Measurements from ENCODE around the gene HOATZ.

The HOATZ gene

DNA sequence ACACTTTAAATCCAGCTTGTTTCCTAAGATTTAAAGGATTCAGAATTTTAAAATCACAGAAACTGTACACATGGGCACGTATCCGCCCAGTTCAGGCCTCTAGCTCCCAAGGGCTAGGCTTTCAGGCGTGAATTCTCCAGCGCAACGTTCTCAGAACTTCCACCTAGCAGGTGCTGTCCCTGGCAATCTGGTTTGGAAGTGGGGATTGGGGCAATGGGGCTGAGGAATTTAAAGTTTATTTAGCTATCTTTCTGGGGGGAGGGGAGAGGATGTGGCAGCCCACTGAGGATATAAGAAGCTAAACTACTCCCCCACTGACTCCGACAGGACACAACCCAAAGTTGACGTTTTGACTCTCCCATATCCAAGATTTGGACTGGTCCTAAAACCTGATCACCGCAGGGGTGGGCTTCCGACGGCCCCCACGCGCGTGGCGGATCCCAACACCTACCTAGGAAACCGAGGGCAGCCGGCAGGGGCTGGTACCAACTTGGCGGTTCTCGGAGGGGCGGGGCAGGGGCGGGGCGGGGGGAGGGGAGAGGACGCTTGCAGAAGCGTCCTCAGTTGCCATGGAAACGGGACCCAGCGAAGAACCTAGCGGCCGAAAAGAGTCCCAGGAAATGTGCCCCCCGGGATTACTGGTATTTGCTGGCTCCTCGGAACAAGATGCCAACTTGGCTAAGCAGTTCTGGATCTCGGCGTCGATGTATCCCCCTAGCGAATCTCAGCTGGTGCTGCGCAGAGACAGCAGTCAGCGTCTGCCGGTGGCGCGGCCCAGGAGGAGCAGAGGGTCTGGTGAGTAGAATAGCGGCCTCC is at the start of gene HOATZ:
HOATZ (plus strand) TSS at position 563 of the 816 bp plus-strand sequence; CDS start at position 570, 7 bp downstream.
- no peaks in the 10 kb centered on the region for H3K9me3 ChIP-seq (ENCODE audit: insufficient read depth, low read length)
- H2AFZ ChIP-seq (ENCODE audit: low read depth, low read length, severe bottlenecking) = no peak within 1 kb of the TSS
- no peaks in the 10 kb centered on the region for H3K27me3 ChIP-seq (ENCODE audit: low read length)
- no peaks in the 10 kb centered on the region for H3K79me2 ChIP-seq (ENCODE audit: insufficient read depth, low read length)
- no peak within 1 kb of the TSS for H3K27ac ChIP-seq (ENCODE audit: low read depth, low read length)
- no peak within 1 kb of the TSS for H3K4me3 ChIP-seq (ENCODE audit: insufficient read depth, low read length, poor library complexity, severe bottlenecking)
- H4K20me1 ChIP-seq (ENCODE audit: low read depth, low read length) = no peaks in the 10 kb centered on the region
- H3K4me2 ChIP-seq (ENCODE audit: low read depth, low read length, poor library complexity, severe bottlenecking) = no peak within 1 kb of the TSS
- H3K9ac ChIP-seq (ENCODE audit: low read length) = no peak within 1 kb of the TSS
- H3F3A ChIP-seq (ENCODE audit: insufficient read depth) = no peaks in the 10 kb centered on the region
- TF ChIP-seq, protein P1, sequence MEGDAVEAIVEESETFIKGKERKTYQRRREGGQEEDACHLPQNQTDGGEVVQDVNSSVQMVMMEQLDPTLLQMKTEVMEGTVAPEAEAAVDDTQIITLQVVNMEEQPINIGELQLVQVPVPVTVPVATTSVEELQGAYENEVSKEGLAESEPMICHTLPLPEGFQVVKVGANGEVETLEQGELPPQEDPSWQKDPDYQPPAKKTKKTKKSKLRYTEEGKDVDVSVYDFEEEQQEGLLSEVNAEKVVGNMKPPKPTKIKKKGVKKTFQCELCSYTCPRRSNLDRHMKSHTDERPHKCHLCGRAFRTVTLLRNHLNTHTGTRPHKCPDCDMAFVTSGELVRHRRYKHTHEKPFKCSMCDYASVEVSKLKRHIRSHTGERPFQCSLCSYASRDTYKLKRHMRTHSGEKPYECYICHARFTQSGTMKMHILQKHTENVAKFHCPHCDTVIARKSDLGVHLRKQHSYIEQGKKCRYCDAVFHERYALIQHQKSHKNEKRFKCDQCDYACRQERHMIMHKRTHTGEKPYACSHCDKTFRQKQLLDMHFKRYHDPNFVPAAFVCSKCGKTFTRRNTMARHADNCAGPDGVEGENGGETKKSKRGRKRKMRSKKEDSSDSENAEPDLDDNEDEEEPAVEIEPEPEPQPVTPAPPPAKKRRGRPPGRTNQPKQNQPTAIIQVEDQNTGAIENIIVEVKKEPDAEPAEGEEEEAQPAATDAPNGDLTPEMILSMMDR (IDR thresholded peaks at IDR 0.05; ENCODE audit: insufficient read depth, low read length, poor library complexity, severe bottlenecking) = no peak
- TF ChIP-seq EZH2phosphoT487 (conservative IDR thresholded peaks at IDR 0.05; ENCODE audit: low read length) = no peak
- H3K9me2 ChIP-seq (replicated peaks; ENCODE audit: insufficient read depth, low read length) = no peaks in the 10 kb centered on the region
- H3K36me3 ChIP-seq (ENCODE audit: low read length) = no peaks in the 10 kb centered on the region

DNA sequence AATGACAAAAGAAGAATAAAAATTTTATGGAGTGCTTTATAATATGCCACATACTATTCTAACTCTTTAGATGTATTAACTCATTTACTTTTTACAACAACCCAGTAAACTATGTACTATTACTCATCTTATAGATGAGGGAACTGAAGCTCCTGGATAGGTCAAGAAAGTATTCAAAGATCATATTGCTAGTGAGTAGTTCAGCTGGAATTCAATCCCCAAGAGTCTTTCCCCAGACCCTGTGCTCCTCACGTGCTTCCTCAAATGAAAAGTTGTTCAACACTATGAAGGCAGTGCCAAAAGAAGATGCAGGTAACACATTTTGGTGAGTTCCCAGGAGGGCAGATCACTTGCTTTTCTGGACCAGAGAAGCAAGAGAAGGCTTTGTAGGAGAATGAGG is 49.2 kb upstream of the HOATZ start:
- H3K4me3 ChIP-seq (ENCODE audit: insufficient read depth, low read length, poor library complexity, severe bottlenecking) = no peak overlapping the region
- H3K36me3 ChIP-seq (ENCODE audit: low read length) = no peaks in the 10 kb centered on the region
- no peaks in the 10 kb centered on the region for H3K9me2 ChIP-seq (replicated peaks; ENCODE audit: insufficient read depth, low read length)
- TF ChIP-seq, protein P1 (IDR thresholded peaks at IDR 0.05; ENCODE audit: insufficient read depth, low read length, poor library complexity, severe bottlenecking) = no peak
- TF ChIP-seq EZH2phosphoT487 (conservative IDR thresholded peaks at IDR 0.05; ENCODE audit: low read length) = no peak
- H3K4me2 ChIP-seq (ENCODE audit: low read depth, low read length, poor library complexity, severe bottlenecking) = no peak overlapping the region
- H3K9ac ChIP-seq (ENCODE audit: low read length) = no peak overlapping the region
- H3K9me3 ChIP-seq (ENCODE audit: insufficient read depth, low read length) = no peaks in the 10 kb centered on the region
- H2AFZ ChIP-seq (ENCODE audit: low read depth, low read length, severe bottlenecking) = no peak overlapping the region
- no peaks in the 10 kb centered on the region for H3K79me2 ChIP-seq (ENCODE audit: insufficient read depth, low read length)
- H3K27me3 ChIP-seq (ENCODE audit: low read length) = no peaks in the 10 kb centered on the region
- H4K20me1 ChIP-seq (ENCODE audit: low read depth, low read length) = no peaks in the 10 kb centered on the region
- H3K27ac ChIP-seq (ENCODE audit: low read depth, low read length) = no peak overlapping the region
- H3F3A ChIP-seq (ENCODE audit: insufficient read depth) = no peaks in the 10 kb centered on the region

DNA sequence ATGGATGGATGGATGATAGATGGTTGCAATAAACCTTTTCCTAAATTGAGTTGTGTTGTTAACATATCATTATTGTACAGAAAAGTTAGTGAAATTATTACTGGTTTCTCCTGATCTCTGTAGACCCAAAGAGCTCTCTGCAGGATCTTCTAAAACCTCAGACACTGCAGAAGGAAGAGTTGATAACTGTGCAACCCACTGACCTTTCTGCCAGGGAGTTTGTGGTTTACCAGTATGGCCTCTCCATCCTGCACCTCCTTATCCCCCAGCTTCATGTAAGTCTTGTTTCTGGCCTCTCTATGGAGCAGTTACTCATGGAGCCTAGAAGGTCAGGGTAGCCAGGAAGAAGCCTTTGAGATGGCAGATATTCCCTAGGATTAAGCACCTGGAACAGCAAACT is 48.0 kb upstream of the HOATZ start:
- H3K79me2 ChIP-seq (ENCODE audit: insufficient read depth, low read length) = no peaks in the 10 kb centered on the region
- no peaks in the 10 kb centered on the region for H3F3A ChIP-seq (ENCODE audit: insufficient read depth)
- H3K36me3 ChIP-seq (ENCODE audit: low read length) = no peaks in the 10 kb centered on the region
- H3K4me3 ChIP-seq (ENCODE audit: insufficient read depth, low read length, poor library complexity, severe bottlenecking) = no peak overlapping the region
- TF ChIP-seq EZH2phosphoT487 (conservative IDR thresholded peaks at IDR 0.05; ENCODE audit: low read length) = no peak
- TF ChIP-seq, protein P1 (IDR thresholded peaks at IDR 0.05; ENCODE audit: insufficient read depth, low read length, poor library complexity, severe bottlenecking) = no peak
- no peak overlapping the region for H3K9ac ChIP-seq (ENCODE audit: low read length)
- no peaks in the 10 kb centered on the region for H3K27me3 ChIP-seq (ENCODE audit: low read length)
- H2AFZ ChIP-seq (ENCODE audit: low read depth, low read length, severe bottlenecking) = no peak overlapping the region
- no peaks in the 10 kb centered on the region for H3K9me3 ChIP-seq (ENCODE audit: insufficient read depth, low read length)
- no peak overlapping the region for H3K4me2 ChIP-seq (ENCODE audit: low read depth, low read length, poor library complexity, severe bottlenecking)
- no peaks in the 10 kb centered on the region for H3K9me2 ChIP-seq (replicated peaks; ENCODE audit: insufficient read depth, low read length)
- no peaks in the 10 kb centered on the region for H4K20me1 ChIP-seq (ENCODE audit: low read depth, low read length)
- no peak overlapping the region for H3K27ac ChIP-seq (ENCODE audit: low read depth, low read length)

All from SU-DHL-6 (cell line).